ENCODE results near the gene CACNA1G.
A peak's percentile ranks its signal among the peaks of the same experiment; 100 is the strongest.

Gene CACNA1G

GRCh38 chr17:50612281-50612680, 51.8 kb downstream of the CACNA1G start:
- no peak for DNase-seq (ENCODE audit: low read depth in 2 of 2)
- no peak for TF ChIP-seq CTCF (IDR thresholded peaks at IDR 0.05; ENCODE audit: low read depth, low read length)
- H3K4me3 ChIP-seq (replicated peaks in 1 of 2; ENCODE audit: low read depth in 2 of 2, low read length in 2 of 2), result no peak overlapping the region

GRCh38 chr17:50613007-50613992, 52.8 kb downstream of the CACNA1G start:
- DNase-seq (ENCODE audit: low read depth in 2 of 2), result no peak
- no peak for TF ChIP-seq CTCF (IDR thresholded peaks at IDR 0.05; ENCODE audit: low read depth, low read length)
- no peak overlapping the region for H3K4me3 ChIP-seq (replicated peaks in 1 of 2; ENCODE audit: low read depth in 2 of 2, low read length in 2 of 2)

GRCh38 chr17:50614471-50615051, 54.0 kb downstream of the CACNA1G start:
- no peak for TF ChIP-seq CTCF (IDR thresholded peaks at IDR 0.05; ENCODE audit: low read depth, low read length)
- H3K4me3 ChIP-seq (replicated peaks in 1 of 2; ENCODE audit: low read depth in 2 of 2, low read length in 2 of 2), result no peak overlapping the region
- DNase-seq (ENCODE audit: low read depth in 2 of 2), result no peak

- no peak overlapping the region for H3K4me3 ChIP-seq (replicated peaks in 1 of 2; ENCODE audit: low read depth in 2 of 2, low read length in 2 of 2)
- peak in 1 of 2 donors; percentile 33 for DNase-seq (ENCODE audit: low read depth in 2 of 2)
- no peak for TF ChIP-seq CTCF (IDR thresholded peaks at IDR 0.05; ENCODE audit: low read depth, low read length)
Observed at GRCh38 chr17:50615828-50616227, 55.3 kb downstream of the CACNA1G start.

- peak; percentile 46 to 48 for DNase-seq (ENCODE audit: low read depth in 2 of 2)
Observed at GRCh38 chr17:50618300-50618699, 57.8 kb downstream of the CACNA1G start.

GRCh38 chr17:50618941-50619340, 58.4 kb downstream of the CACNA1G start:
- TF ChIP-seq CTCF (IDR thresholded peaks at IDR 0.05; ENCODE audit: low read depth, low read length), result no peak
- no peak overlapping the region for H3K4me3 ChIP-seq (replicated peaks in 1 of 2; ENCODE audit: low read depth in 2 of 2, low read length in 2 of 2)
- peak in 1 of 2 donors; percentile 17 for DNase-seq (ENCODE audit: low read depth in 2 of 2)

More at GRCh38 chr17:50618300-50618699, 57.8 kb downstream of the CACNA1G start:
- H3K4me3 ChIP-seq (replicated peaks in 1 of 2; ENCODE audit: low read depth in 2 of 2, low read length in 2 of 2), result no peak overlapping the region
- TF ChIP-seq CTCF (IDR thresholded peaks at IDR 0.05; ENCODE audit: low read depth, low read length), result no peak
